NCI-H1105 (cell line): Measurements from ENCODE around the gene FAM13A.
"Not testable (repeated sequence)": the region's sequence is repeated elsewhere in the genome, so short reads cannot be mapped to it uniquely, and the experiment has no call there.

Source experiments
- DNase-seq: peaks from one replicate; lab custom pipeline; 2025; lab: John Stamatoyannopoulos, UW

Gene FAM13A

DNA sequence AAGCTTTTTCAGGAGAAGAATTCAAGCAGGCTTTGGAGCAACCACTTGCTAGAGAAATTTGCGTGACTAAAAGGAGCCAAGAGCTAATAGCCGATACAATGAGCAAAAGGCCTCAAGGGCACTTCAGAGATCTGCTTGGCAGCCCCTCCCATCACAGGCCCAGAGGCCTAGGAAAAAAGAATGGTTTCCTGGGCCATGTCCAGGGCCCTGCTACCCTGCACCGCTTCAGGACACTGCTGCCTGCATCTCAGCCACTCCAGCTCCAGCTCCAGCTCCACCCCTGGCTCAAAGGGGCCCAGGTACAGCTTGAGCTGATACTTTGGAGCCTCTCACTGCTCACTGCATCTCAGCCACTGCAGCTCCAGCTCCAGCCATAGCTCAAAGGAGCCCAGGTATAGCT, 98.9 kb downstream of the FAM13A start:
- DNase-seq: no peak

GRCh38 chr4:88957570-88957969, 99.4 kb downstream of the FAM13A start:
- DNase-seq: no peak

GRCh38 chr4:88955580-88956380, 101.2 kb downstream of the FAM13A start:
- DNase-seq: no peak

DNA sequence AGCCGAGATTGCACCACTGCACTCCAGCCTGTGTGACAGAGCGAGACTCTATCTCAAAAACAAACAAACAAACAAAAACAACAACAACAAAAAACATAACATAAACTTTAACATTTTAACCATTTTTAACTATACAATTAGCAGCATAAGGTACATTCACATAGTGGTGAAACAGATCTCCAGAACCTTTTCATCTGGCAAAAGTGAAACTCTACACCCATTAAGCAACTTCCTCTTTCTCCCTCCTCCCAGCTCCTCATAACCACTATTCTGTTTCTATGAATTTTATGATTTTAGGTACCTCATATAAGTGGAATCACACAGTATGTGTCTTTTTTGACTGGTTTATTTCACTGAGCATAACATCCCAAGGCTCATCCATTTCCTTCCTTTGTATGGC, 103.6 kb downstream of the FAM13A start:
- DNase-seq: no peak

DNA sequence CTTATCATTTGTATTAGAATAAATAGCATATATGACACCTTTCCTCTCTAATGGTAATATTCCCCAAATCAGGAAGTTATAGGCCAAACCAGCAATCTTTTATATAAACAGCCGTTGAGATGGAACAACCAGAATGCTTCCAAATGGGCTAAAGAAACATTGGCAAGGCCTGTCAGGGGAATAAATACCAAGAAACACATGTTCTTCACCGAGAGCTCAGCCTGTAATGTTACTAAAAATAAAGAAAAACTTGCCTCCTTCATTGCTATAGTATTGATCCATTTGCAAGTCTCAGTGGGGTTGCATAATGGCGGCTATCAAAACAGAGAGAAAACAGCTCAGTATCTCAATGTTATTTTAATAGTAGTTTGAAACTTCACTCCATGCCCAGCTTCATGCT, 104.9 kb downstream of the FAM13A start:
- no peak for DNase-seq

DNA sequence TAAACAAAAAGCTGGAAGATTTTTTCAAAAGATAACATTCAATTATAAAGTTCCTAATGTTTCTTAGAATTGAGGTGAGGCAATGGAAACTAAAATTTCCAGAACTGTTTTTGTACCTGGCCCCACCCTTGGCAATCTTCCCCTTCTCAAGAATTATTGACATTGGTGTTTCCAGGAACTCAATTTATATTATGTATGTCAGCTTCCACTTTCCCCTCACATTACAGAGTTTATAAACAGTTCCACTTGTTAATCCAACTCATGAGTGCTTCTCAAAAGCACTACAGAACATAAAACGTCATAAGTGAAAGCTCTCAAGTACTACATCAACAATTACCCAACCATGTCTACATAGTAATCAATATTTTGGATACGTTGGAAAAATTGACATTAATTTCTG, 107.4 kb downstream of the FAM13A start:
- DNase-seq: peak; percentile 59

DNA sequence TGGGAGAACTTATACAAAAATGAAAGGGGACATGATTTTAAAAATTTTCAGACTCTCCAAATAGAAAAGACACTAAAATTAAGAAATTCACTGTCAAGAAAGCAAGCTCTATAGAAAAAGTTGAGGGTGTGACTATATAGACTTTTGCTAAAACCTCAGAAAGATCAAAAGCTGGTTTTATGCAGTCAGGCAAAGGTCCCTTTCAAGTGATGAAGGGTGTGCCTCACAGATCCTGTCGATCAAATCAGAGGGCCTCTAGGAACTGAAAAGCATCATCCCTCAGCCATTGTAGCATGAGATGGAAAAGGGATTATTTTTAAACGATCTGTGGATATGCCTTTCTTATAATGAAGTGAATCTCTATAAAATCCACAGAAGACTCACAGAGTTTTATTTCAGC, 116.5 kb downstream of the FAM13A start:
- no peak for DNase-seq

DNA sequence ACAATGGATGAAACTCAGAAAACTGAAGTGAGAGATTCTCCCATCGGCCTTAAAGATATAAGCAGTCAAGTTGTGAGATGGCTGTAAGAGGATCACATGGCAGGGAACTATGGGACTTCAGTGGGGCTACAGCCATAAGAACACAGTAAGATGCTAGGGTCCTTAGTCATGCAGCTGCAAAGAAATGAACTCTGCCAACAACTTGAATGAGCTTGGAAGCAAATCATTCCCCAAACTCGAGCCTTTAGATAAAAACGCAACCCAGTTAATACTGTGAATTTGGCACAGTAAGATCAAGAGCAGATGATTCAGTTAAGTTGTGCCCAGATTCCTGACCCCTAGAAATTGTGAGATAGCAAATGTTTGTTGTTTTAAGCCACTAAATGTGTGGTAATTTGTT, 117.3 kb downstream of the FAM13A start:
- no peak for DNase-seq

- no peak for DNase-seq
These were observed 118.8 kb downstream of the FAM13A start for GRCh38 chr4:88938138-88938537.

- no peak for DNase-seq
These were observed 119.9 kb downstream of the FAM13A start for GRCh38 chr4:88937081-88937480.

DNA sequence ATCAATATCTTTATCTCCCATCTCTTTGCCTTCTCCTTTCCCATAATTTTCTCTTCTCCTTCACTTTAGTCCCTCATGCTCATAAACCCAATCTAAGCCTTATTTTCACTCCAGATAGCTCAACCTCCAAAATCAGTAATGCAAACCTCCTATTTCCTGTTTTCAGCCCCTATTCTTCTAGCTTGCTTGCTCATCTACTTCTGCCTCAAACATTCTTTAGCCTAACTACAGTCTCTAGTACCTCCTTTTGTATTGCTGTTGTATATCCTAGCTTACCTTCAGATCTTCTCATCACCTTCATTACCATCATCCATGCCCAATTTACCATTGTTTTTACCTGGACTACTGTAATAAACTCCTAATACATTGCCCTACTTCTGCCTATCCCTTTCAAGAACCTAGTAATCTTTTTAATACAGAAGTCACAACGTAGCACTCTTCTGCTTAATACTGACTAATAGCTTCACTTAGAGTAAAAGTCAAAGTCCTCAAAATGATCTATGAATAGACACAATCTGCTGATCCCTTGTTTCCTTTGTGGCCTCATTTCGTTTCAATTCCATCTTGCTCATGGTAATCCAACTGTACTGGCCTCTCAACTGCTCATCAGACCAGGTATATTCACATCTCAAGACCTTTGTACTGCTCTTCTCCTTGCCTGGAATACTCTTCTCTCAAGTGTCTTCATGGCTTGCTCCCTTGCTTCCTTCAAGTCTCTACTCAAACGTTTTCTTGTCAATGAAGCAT, 123.4 kb downstream of the FAM13A start:
- DNase-seq: no peak

DNA sequence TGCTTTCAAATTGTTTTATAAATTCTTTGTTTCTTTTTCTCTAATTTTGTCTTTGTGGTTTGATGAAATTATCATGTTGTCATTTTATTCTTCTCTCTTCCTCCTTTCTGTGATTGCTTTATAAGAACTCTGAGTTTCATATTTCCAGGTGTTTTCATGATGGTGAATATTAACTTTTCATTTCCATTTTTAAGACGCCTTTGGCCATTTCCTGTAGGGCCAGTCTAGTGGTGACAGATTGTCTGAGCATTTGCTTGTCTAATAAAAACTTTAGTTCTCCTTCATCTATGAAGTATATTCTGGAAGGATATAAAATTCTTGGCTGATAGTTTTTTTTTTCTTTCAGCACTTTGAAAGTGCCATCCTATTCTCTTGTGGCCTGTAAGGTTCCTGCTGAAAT, 128.1 kb downstream of the FAM13A start:
- no peak for DNase-seq

GRCh38 chr4:88927420-88927819, 129.6 kb downstream of the FAM13A start:
- DNase-seq: no peak

- no peak for DNase-seq
These were observed 137.9 kb downstream of the FAM13A start for GRCh38 chr4:88919056-88919455.

DNA sequence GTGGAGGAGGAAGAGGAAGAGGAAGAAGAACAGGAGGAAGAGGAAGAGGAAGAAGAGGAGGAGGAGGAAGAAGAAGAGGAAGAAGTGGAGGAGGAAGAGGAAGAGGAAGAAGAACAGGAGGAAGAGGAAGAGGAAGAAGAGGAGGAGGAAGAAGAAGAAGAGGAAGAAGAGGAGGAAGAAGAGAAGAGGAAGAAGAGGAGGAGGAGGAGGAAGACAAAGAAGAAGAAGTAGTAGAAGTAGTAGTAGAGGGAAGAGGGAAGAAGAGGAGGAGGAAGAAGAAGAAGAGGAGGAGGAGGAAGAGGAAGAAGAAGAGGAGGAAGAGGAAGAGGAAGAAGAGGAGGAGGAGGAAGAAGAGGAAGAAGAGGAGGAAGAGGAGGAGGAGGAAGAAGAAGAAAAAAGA, 143.8 kb downstream of the FAM13A start:
- DNase-seq: not testable (repeated sequence)

- no peak for DNase-seq
These were observed 145.5 kb downstream of the FAM13A start for GRCh38 chr4:88911246-88912212.

DNA sequence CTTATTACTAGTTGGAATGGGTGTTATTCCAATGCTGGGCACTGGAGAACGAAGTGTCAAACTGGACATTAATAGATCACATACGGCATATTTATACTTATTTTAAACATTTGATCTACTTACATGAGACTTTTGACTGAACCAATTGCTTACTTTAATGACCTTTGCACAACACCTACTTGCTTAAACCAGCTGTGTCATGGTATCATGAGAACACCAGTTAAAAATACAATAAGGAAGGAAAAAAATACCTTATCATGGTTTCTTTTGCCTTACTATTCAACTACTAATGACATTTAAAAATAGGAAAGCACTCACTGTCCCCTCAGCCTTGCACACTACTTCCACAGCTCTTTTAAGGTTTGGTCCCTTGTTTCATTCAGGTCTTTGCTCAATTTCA, 146.9 kb downstream of the FAM13A start:
- DNase-seq: no peak

GRCh38 chr4:88908521-88908920, 148.5 kb downstream of the FAM13A start:
- no peak for DNase-seq

DNA sequence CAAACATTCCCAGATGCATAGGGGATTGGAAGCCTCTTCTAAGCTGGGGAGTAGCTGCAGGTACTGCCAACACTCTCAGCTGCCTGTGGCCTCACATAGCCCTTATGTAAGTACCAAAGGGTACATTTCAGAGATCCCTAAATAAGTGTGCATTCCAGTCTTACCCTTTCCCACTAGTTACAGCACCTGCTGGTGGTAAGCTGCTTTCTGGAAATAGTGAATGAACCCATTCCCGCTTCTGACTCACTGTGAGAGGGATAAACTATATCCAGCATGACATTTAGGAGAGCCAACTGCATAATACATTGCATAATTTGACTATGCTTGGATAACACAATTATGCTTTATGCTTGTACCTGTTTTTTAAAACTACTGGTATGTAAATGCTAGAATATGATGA, 149.0 kb downstream of the FAM13A start:
- no peak for DNase-seq

DNA sequence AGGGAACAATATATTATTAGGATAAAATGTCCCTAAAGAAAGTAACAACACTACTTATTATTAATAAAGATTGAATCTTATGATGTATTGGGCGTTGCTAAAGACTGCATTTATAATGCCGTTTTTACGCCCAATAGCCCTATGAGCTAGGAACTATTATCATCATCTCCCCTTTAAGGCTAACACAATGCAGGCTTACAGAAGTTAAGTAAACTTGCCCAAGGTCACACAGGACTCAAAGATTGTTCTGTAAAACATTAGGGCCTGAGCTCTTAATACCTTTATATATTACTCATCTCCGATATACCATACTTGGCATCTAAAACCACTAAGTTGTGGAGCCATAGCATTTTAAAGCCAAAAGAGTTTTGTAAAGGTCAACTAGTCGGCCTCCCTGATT, 149.5 kb downstream of the FAM13A start:
- no peak for DNase-seq

DNA sequence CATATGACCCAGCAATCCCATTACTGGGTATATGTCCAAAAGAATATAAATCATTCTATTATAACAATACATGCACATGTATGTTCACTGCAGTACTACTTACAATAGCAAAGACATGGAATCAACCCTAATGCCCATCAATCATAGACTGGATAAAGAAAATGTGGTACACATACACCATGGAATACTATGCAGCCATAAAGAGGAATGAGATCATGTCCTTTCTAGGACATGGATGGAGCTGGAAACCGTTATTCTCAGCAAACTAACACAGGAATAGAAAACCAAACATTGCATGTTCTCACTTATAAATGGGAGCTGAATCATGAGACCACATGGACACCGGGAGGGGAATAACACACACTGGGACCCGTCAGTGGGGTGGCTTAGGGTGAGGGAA, 152.7 kb downstream of the FAM13A start:
- DNase-seq: not testable (repeated sequence)

GRCh38 chr4:88900432-88900831, 156.6 kb downstream of the FAM13A start:
- no peak for DNase-seq
